HepG2 (cell line): ENCODE measurements around the gene TRIM37. TPM values are rescaled to one million over a fixed set of nuclear protein-coding genes. Genes with fewer than 3 reads are reported as not detected.

ENCODE experiments used
- AHR ChIP-seq: IDR thresholded peaks from 2 replicates; pipeline ENCODE4 v1.6.1; 2018; ENCODE audit warnings: missing genetic modification reagents, missing compliant biosample characterization
- ARNT ChIP-seq: fragments of 450-650 bp; IDR thresholded peaks from 2 replicates; pipeline ENCODE4 v1.6.1; 2017
- ATM ChIP-seq: fragments of 450-650 bp; IDR thresholded peaks from 2 replicates; pipeline ENCODE4 v1.7.1; 2017; ENCODE audit warnings: mild to moderate bottlenecking, borderline replicate concordance
- BRCA1 ChIP-seq: sonication (generic); formaldehyde crosslinking; IDR thresholded peaks from 2 replicates; pipeline ENCODE4 v1.4.0; 2020; ENCODE audit warnings: missing genetic modification reagents
- CEBPG ChIP-seq: IDR thresholded peaks from 2 replicates; pipeline ENCODE4 v1.6.1; 2016
- HES4 ChIP-seq: sonication (generic); formaldehyde crosslinking; IDR thresholded peaks from 2 replicates; pipeline ENCODE4 v1.9.0; 2021; ENCODE audit warnings: mild to moderate bottlenecking, missing genetic modification reagents, borderline replicate concordance
- ISX ChIP-seq: sonication (generic); formaldehyde crosslinking; conservative IDR thresholded peaks from 2 replicates; pipeline ENCODE4 v1.5.0; 2020; ENCODE audit warnings: missing genetic modification reagents
- MBD4 ChIP-seq: IDR thresholded peaks from 2 replicates; pipeline ENCODE4 v1.6.1; 2012; ENCODE audit warnings: low read length, inconsistent platforms, borderline replicate concordance
- MLLT10 ChIP-seq: sonication (generic); formaldehyde crosslinking; IDR thresholded peaks from 2 replicates; pipeline ENCODE4 v1.4.0; 2020; ENCODE audit warnings: missing genetic modification reagents
- SRSF9 ChIP-seq: fragments of 200-400 bp; formaldehyde crosslinking; IDR thresholded peaks from 2 replicates; pipeline ENCODE4 v1.6.1; 2018; ENCODE audit warnings: borderline replicate concordance, mild to moderate bottlenecking, low read depth, low read length; ENCODE audit not compliant: insufficient read depth, poor library complexity, severe bottlenecking
- THYN1 ChIP-seq: sonication (generic); formaldehyde crosslinking; IDR thresholded peaks from 2 replicates; pipeline ENCODE4 v1.8.1; 2023; ENCODE audit warnings: low read depth, mild to moderate bottlenecking, moderate library complexity, missing genetic modification reagents, borderline replicate concordance
- ZBTB8A ChIP-seq: sonication (generic); formaldehyde crosslinking; IDR thresholded peaks from 2 replicates; pipeline ENCODE4 v1.4.0; 2020; ENCODE audit warnings: mild to moderate bottlenecking, low read depth, missing genetic modification reagents, borderline replicate concordance
- ZNF260 ChIP-seq: sonication (generic); formaldehyde crosslinking; IDR thresholded peaks from 2 replicates; pipeline ENCODE4 v1.4.0; 2020; ENCODE audit warnings: missing genetic modification reagents, low read depth, mild to moderate bottlenecking, borderline replicate concordance
- ZNF572 ChIP-seq: sonication (generic); formaldehyde crosslinking; IDR thresholded peaks from 2 replicates; pipeline ENCODE4 v1.5.1; 2020; ENCODE audit warnings: mild to moderate bottlenecking, missing genetic modification reagents
- ZNF609 ChIP-seq: sonication (generic); formaldehyde crosslinking; IDR thresholded peaks from 2 replicates; pipeline ENCODE4 v1.4.0; 2020; ENCODE audit warnings: mild to moderate bottlenecking, missing genetic modification reagents, borderline replicate concordance
- ZNF782 ChIP-seq: sonication (generic); formaldehyde crosslinking; IDR thresholded peaks from 2 replicates; pipeline ENCODE4 v1.4.0; 2020; ENCODE audit warnings: missing genetic modification reagents, mild to moderate bottlenecking, borderline replicate concordance
- ZSCAN22 ChIP-seq: sonication (generic); formaldehyde crosslinking; IDR thresholded peaks from 2 replicates; pipeline ENCODE4 v1.4.0; 2020; ENCODE audit warnings: mild to moderate bottlenecking, missing genetic modification reagents
- ZSCAN29 ChIP-seq: sonication (generic); formaldehyde crosslinking; conservative IDR thresholded peaks from 2 replicates; pipeline ENCODE4 v1.4.0; 2020; ENCODE audit warnings: mild to moderate bottlenecking, missing genetic modification reagents
- polyA plus RNA-seq, 8 experiments: library from polyadenylated mRNA; depleted of rRNA in 3 of 8; stranded (reverse) in 7 of 8; unstranded in 1 of 8; fragments of >200 nt; fragmentation: Illumina TruSeq in 4 of 8; extraction: Trizol in 4 of 8; gene quantifications; 2 replicates each; pipeline versions ENCODE4 v1.2.1 to v1.2.3, GENCODE V29; 2011 to 2016; ENCODE audit warnings: low read depth in 4 of 8, missing spikeins in 1 of 8, mixed read lengths in 1 of 8; ENCODE audit not compliant: insufficient read depth in 1 of 8
- total RNA-seq, 5 experiments: library from RNA; depleted of rRNA; stranded (reverse); fragments of >200 nt; fragmentation: Illumina TruSeq; extraction: Trizol; gene quantifications; 2 replicates each; pipeline ENCODE4 v1.2.3, GENCODE V29; 2016; ENCODE audit warnings: low read depth in 1 of 5
- TF ChIP-seq, protein P1 (sequence below), 2 experiments: sonication (generic) in 1 of 2; formaldehyde crosslinking in 1 of 2; IDR thresholded peaks; 2 replicates each; pipeline versions ENCODE4 v1.6.1 to v1.9.0; 2014 to 2022; ENCODE audit warnings: antibody characterized with exemption in 1 of 2, borderline replicate concordance in 1 of 2, inconsistent platforms in 1 of 2, low read depth in 1 of 2, missing genetic modification reagents in 1 of 2

Gene TRIM37
- total and polyA plus RNA-seq, 2 of the 13 experiments (the other 11 are each of a cell fraction or from before 2014, with no cell fraction given) = 12.4 to 39.1 TPM

- TF ChIP-seq ZNF609 (CRISPR knock-in tag) (no peak), MLLT10 (no peak), MBD4 (no peak), ZSCAN29 (CRISPR knock-in tag) (no peak), SRSF9 (no peak), ISX (CRISPR knock-in tag) (no peak), THYN1 (CRISPR knock-in tag) (peak; percentile 66; the same call in 1 of the 2 replicates), ZNF260 (CRISPR knock-in tag) (no peak), ARNT (no peak), ATM (no peak), ZNF572 (CRISPR knock-in tag) (no peak), ZNF782 (no peak), AHR (no peak), ZBTB8A (CRISPR knock-in tag) (no peak), BRCA1 (CRISPR knock-in tag) (no peak), HES4 (CRISPR knock-in tag) (no peak), CEBPG (CRISPR knock-in tag) (no peak), ZSCAN22 (no peak)
- TF ChIP-seq, protein P1, sequence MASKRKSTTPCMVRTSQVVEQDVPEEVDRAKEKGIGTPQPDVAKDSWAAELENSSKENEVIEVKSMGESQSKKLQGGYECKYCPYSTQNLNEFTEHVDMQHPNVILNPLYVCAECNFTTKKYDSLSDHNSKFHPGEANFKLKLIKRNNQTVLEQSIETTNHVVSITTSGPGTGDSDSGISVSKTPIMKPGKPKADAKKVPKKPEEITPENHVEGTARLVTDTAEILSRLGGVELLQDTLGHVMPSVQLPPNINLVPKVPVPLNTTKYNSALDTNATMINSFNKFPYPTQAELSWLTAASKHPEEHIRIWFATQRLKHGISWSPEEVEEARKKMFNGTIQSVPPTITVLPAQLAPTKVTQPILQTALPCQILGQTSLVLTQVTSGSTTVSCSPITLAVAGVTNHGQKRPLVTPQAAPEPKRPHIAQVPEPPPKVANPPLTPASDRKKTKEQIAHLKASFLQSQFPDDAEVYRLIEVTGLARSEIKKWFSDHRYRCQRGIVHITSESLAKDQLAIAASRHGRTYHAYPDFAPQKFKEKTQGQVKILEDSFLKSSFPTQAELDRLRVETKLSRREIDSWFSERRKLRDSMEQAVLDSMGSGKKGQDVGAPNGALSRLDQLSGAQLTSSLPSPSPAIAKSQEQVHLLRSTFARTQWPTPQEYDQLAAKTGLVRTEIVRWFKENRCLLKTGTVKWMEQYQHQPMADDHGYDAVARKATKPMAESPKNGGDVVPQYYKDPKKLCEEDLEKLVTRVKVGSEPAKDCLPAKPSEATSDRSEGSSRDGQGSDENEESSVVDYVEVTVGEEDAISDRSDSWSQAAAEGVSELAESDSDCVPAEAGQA (IDR thresholded peaks at IDR 0.05; ENCODE audit: low read depth) = no peak
- TF ChIP-seq, protein P1 (CRISPR knock-in tag; IDR thresholded peaks at IDR 0.05; ENCODE audit: borderline replicate concordance) = no peak
These were observed 48.9 kb upstream of the TRIM37 start, which contains the start of gene PRR11 (continued) for GRCh38 chr17:59155439-59156177.
